Fibroblast of the conjunctiva (primary cell): ENCODE results near the gene DCAF8L2.
"Not testable (repeated sequence)": the region's sequence is repeated elsewhere in the genome, so short reads cannot be mapped to it uniquely, and the experiment has no call there.

Source experiments
- DNase-seq: peaks from one replicate; pipeline ENCODE4 v3.0.0-alpha.2; 2010; ENCODE audit warnings: low read depth

Gene DCAF8L2

DNA sequence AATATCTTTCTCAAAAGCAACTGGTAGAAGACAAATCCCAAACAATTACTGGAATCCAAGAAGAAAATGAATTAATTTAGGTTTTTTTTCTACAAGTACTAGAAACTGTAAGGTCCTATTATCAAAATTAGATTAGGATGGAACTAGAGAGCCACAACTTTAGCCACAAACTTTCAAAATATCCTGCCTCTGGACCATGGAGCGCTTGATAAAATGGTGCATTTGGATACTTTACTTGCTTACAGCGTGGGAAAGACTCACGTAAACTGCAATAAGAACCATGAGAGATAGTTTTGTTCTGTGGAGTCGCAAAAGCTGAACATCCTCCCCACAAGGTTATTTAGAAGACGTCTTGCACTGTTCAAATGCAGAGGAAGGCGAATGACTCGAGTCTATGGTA is at the start of gene DCAF8L2:
Gene DCAF8L2, plus strand, starts transcription at position 301 of the 400 bp plus-strand sequence. CDS start 156,552 bp downstream, outside the sequence.
- no peak for DNase-seq

DNA sequence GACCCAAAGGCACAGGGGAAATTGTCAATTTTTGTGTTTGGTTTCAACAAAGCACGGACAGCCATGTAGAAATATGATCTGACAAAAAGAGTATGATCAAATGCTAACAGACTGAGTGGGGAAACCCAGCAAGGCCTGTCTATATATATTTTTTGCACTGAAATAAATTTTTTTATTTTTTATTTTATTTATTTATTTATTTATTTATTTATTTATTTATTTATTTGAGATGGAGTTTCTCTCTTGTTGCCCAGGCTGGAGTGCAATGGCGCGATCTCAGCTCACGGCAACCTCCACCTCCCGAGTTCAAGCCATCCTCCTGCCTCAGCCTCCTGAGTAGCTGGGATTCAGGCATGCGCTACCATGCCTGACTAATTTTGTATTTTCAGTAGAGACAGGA is 49.0 kb upstream of the DCAF8L2 start:
- not testable (repeated sequence) for DNase-seq

DNA sequence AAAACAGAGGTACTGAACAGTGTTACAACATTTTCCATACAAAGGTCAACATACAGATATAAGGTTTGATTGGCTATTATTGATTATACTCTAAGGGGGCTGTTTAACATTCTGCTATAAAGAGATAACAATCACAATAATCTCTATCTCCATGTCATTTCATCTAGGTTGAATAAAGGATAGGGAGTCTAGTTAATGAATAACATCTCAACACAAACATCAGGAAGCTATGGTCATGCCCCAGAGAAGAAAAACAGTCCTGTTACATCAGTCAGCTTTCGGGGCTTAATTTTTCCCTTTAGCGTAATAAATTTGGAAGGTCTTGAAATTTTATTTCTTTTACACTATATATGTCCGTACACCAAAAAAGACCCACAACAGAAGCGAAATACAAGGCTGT is 41.5 kb upstream of the DCAF8L2 start:
- no peak for DNase-seq

DNA sequence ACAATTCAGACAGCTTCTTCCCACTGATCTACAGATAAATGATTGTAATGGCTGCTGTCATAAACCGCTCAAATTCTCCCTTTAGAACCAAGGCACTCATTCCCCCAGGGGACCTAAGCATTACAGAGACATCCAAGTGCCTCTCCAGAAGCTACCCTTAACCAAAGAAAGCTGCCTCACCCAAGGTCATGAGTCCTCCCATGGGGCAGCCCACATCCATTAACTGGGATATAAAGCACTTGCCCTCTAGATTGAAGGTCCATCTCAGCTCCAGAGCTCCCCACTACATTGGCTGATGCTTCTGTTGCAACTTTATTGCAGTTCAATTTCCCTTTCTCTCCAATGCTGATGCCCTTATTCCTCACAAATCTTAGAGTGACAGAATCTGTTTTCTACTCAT is 40.5 kb upstream of the DCAF8L2 start:
- no peak for DNase-seq

GRCh38 chrX:27555514-27555913 is 34.6 kb upstream of the DCAF8L2 start:
- no peak for DNase-seq

DNA sequence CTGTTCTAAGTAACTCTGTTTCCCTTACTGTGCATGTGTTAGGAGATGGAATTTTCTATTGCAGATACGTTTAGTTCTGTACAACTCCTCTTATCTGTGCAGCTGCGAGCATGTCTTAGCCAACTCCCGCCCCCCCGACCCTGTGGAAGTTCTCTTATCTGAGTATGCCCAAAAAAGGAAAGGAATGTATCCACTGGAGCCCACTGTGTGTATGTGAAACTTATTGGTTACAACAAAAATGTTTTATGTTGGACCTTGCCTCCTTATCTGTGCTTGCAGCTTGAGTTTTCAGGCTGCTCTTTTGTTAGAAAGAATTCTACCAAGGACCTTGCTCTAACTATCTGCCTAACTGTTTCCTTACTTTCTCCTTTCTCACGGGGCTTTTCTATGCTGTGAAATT is 24.2 kb upstream of the DCAF8L2 start:
- no peak for DNase-seq

GRCh38 chrX:27571164-27571563 is 19.0 kb upstream of the DCAF8L2 start:
- no peak for DNase-seq

- DNase-seq = no peak
Measured at GRCh38 chrX:27575565-27575964, 14.6 kb upstream of the DCAF8L2 start.

- DNase-seq = no peak
Measured at GRCh38 chrX:27583976-27584375, 6.2 kb upstream of the DCAF8L2 start.

GRCh38 chrX:27591938-27592337 is 1.8 kb downstream of the DCAF8L2 start:
- DNase-seq = no peak

GRCh38 chrX:27597508-27597907 is 7.4 kb downstream of the DCAF8L2 start:
- no peak for DNase-seq

DNA sequence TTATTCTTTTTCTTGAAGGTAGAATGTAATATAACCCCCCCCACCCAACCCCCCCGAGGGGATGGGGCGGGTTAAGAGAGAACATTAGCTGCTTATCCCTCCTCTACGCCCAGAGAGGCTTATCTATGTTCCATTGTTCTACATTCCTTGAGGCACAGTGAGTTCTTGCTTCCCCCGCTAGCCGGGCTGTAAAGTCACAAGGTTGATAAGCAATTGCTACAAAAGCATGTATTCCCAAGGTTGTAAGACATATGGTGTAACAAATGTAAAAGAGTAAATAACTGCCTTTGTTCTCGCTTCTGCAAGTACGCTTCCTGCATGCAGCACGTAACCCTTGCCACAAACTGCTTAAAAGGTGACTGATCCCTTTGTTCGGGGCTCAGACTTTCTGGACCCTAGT is 8.2 kb downstream of the DCAF8L2 start:
- DNase-seq = no peak

DNA sequence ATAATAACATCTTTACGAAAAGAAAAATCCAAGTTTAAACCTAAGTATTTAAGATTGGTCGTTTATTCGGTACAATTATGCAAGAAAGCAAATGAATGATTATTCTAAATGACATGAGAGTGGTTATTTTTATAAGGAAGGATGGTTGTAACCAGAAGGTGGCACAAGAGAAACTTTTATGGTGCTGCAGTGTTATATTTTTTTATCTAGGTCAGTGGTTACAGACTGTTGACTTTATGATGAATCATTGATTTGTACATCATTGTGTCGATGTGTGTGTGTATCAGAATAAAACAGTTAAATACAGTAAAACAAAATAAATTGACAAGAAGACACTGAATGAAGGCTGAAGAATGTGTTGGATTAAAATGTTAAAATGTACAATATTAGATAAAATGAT is 9.8 kb downstream of the DCAF8L2 start:
- no peak for DNase-seq

DNA sequence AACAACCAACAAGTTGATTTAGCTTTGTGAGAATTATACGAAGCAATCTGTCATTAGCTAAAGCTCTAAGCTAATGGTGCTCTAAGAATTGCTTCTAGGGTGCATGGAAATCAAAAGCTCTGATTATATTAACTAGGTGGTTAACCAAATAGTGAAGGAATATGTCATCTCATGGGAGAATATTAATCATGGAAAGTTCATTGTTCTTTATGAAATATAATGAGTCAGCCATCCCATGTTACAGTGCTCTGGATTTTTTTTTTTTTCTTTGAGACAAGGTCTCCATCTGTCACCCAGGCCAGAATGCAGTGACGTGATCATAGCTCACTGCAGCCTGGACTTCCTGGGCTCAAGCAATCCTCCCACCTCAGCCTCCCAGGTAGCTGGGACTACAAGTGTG is 10.5 kb downstream of the DCAF8L2 start:
- DNase-seq = no peak

DNA sequence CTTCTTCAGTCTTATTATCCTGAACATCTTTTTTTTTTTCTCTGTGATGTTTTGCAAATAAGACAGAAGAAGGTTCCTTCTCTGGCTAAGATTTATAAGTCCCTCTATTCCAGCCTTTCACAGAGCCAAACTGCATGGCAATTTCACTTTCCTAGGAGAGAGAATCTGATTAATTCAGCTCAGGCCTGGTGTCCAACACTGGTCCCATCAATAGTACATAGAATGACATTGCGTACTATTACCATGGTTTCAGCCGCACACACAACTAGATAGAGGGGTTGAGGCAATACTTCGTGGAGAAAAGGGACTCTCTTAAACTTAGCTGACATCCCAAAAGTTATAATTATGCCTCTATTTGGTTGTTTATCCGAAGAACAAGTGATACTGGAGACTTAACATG is 18.5 kb downstream of the DCAF8L2 start:
- DNase-seq = no peak

DNA sequence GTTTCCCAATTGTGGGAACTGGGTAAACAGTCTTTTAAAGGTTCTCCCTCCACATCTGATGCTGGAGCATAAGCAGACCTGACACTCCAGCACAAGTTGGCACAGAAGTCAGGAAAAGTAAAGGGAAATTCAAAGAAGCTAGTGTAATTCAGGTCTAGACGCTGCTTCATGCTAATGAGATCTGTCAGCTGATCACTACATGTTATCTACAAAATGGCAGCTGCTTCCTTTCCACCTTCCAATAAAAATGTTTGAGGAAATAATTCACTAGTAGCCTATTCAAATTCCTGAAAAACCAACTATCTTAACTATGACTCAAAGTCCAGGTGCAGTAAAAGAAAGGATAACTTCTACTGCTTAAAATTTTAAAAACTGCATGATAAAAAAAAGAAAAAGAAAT is 29.3 kb downstream of the DCAF8L2 start:
- DNase-seq = no peak

GRCh38 chrX:27619975-27620374 is 29.8 kb downstream of the DCAF8L2 start:
- DNase-seq = no peak

GRCh38 chrX:27622883-27623282 is 32.7 kb downstream of the DCAF8L2 start:
- no peak for DNase-seq

- no peak for DNase-seq
Measured at GRCh38 chrX:27626066-27626465, 35.9 kb downstream of the DCAF8L2 start.

DNA sequence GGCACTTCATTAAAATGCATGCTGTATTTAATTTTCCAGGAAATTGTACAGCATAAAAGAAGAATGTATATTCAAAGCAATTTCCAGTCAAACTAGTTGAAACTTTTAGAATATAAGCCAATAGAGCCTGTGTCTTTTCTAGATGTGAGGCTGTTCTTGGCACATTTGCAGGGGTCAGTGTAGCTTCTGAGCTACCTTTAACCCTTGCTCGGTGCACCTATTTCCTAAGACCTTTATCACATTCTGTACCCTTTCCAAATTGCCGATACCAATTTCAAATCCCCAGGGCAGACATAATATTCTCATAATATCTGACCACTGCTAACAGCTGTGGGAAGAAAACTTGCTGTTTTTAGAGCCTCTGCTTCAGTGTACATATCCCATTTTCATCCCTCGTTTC is 43.2 kb downstream of the DCAF8L2 start:
- no peak for DNase-seq

DNA sequence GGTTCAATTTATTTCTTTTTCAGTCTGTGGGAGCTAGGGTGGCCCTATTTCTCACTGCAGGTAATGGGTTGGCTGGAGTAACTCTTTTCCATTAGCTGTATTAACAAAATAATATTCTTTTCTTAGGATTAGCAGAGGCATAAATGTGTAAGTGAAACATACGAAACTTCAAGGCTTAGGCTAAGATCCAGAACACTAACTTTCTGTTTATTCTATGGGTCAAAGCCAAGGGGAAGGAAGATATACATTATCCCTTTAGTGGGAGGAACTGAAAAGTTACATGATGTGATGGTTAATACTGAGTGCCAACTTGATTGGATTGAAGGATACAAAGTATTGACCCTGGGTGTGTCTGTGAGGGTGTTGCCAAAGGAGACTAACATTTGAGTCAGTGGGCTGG is 66.4 kb downstream of the DCAF8L2 start:
- no peak for DNase-seq

- no peak for DNase-seq
Measured at GRCh38 chrX:27660878-27661277, 70.7 kb downstream of the DCAF8L2 start.

DNA sequence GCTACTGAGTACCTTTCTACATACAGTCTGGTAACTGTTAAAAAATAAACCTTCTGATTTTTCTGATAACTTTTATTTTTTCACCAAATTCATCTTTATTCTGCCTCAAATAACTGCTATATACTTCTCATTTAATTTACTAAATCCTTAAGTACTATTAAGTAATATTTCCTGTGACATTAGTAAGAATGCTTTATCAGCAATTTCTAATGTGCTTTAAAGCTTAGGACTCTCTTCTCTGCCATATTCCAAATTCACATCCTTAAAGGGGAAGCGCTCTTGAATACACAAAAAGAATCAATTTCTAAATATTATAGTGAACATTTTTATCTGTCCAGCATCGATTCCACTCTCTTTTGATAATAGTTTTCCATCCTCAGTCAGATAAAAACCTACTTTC is 81.1 kb downstream of the DCAF8L2 start:
- DNase-seq = no peak

DNA sequence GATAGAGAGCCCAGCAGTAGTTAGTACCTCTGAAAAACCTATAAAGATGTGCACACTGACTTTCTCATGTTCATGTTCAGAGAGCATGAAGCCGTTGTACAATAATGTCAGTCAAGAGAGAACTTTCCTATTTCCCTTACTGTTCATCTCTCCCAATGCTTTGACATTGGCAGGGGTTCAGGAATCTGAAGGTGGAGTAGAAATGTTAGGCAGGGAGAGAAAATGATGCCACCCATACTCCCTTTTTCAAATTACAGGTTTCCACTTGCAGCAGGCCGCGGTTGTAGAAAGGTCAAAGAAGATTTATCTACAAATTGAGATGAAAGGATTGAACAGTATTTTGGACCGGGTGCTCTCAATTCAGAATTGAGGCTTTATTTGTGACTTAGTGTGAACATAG is 84.3 kb downstream of the DCAF8L2 start:
- DNase-seq = no peak

GRCh38 chrX:27675493-27675892 is 85.3 kb downstream of the DCAF8L2 start:
- DNase-seq = no peak
